Activated naive CD4-positive, alpha-beta T cell (primary cell): ENCODE measurements around the gene FDXR.
"Not testable (repeated sequence)": the region's sequence is repeated elsewhere in the genome, so short reads cannot be mapped to it uniquely, and the experiment has no call there.

Experiments
- DNase-seq, 4 experiments: peaks; one replicate each; lab custom pipeline; 2025; lab: John Stamatoyannopoulos, UW

FDXR gene

GRCh38 chr17:74872313-74873036 is at the start of gene FDXR:
FDXR (minus strand) TSS chr17:74872994; CDS start chr17:74872944, 50 bp downstream.
- no peak for DNase-seq

- DNase-seq = no peak
These were observed 49.4 kb upstream of the FDXR start for GRCh38 chr17:74922172-74922571.

- DNase-seq = no peak
These were observed 49.0 kb upstream of the FDXR start for GRCh38 chr17:74921769-74922168.

GRCh38 chr17:74921026-74921681 is 48.4 kb upstream of the FDXR start:
- DNase-seq = no peak

GRCh38 chr17:74920642-74921025 is 47.8 kb upstream of the FDXR start:
- no peak for DNase-seq

GRCh38 chr17:74920306-74920620 is 47.5 kb upstream of the FDXR start:
- DNase-seq = no peak

- DNase-seq = no peak
These were observed 46.9 kb upstream of the FDXR start for GRCh38 chr17:74919440-74920305.

- no peak for DNase-seq
These were observed 46.1 kb upstream of the FDXR start for GRCh38 chr17:74918906-74919305.

GRCh38 chr17:74917430-74917829 is 44.6 kb upstream of the FDXR start:
- DNase-seq = no peak

- DNase-seq = no peak
These were observed 44.0 kb upstream of the FDXR start for GRCh38 chr17:74916851-74917199.

- DNase-seq = no peak
These were observed 43.5 kb upstream of the FDXR start for GRCh38 chr17:74916136-74916850.

GRCh38 chr17:74911423-74911822 is 38.6 kb upstream of the FDXR start:
- DNase-seq = not testable (repeated sequence)

GRCh38 chr17:74909097-74909496 is 36.3 kb upstream of the FDXR start:
- not testable (repeated sequence) for DNase-seq

- no peak for DNase-seq
These were observed 34.2 kb upstream of the FDXR start for GRCh38 chr17:74907012-74907411.

- not testable (repeated sequence) for DNase-seq
These were observed 33.5 kb upstream of the FDXR start for GRCh38 chr17:74906214-74906793.

GRCh38 chr17:74904687-74905409 is 32.1 kb upstream of the FDXR start:
- DNase-seq = no peak

GRCh38 chr17:74903671-74904070 is 30.9 kb upstream of the FDXR start:
- DNase-seq = no peak

- no peak for DNase-seq
These were observed 30.2 kb upstream of the FDXR start for GRCh38 chr17:74903034-74903433.

GRCh38 chr17:74901353-74902135 is 28.8 kb upstream of the FDXR start:
- DNase-seq = no peak

GRCh38 chr17:74900208-74900607 is 27.4 kb upstream of the FDXR start:
- DNase-seq = no peak
